GM19438 (cell line): ENCODE measurements around the gene TMEM184A.

Experiments used
- ATAC-seq: cut with Tn5 transposase; IDR thresholded peaks from one replicate; pipeline ENCODE4 v1.9.1; 2021; ENCODE audit warnings: low read depth; ENCODE audit not compliant: unreplicated experiment

TMEM184A gene

DNA sequence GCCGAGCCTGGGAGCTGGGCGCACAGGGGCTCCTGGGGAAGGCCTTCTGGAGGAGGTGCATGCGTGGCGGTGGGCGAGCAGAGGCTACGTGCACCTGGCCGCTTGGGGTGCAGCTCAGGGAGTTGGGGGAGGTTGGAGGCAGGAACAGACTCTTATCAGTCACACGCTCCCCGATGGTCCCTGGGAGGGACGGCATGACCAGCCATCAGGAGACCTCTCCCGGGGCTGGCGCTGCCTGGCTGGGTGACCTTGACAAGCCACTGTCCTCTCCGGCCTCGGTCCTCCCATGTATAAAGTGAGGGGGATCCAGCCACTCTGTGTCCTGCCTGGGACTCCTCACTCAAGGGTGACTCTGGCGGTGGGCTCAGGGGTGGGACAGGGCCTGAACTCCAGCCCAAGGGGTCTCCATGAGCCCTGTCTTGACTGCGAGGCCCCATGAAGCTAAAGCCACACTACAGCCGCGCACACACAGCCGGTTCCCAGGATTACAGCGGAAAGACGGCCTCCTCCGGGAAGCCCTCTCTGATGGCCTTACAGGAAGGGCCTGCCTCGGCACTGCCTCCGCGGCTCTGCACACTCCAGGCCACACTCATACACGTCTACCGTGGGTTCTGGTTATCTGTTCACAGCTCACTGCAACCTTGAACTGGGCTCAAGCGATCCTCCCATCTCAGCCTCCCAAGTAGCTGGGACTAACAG is 2.3 kb downstream of the TMEM184A start:
- no peak for ATAC-seq

GRCh38 chr7:1552200-1552599 is 3.8 kb downstream of the TMEM184A start:
- no peak for ATAC-seq

- no peak for ATAC-seq
Observed at GRCh38 chr7:1550846-1551155, 5.2 kb downstream of the TMEM184A start.

DNA sequence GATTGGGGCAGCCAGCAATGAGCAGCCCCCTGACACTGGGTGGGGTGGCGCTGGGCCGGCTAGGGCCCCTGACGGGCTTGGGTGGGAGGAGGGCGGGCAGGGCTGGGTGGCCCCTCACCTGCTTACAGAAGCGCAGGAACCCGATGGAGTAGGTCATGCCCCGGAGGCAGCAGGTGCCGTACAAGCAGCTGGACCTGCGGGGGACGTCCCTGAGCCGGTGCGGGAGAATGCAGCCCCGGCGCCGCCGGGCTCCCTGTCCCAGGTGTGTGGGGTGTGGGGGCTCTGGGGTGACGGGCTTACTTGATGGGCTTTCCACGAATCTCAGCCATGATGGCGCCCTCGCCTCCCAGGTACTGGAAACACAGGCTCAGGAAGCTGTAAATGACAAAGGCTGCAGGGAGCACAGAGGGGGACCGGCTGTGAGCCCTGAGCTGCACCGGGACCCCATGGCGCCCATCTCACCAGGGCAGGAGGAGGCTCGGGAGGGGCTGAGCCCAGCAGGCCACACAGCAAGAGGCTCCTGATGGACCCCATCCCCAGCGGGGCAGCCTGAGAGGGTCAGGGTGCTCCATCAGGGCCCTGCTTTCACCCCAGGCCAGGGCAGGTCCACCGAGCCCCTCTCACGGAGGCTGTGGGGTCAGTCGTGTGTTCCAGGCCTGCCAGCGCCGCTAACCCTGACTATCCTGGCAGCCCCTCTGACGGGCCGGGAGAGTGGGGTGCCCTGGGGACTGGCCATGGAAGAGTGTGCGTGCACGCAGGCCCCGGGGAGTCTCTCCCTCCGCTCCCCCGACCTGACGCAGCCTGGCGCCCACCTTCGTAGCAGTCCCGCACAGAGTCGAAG is 5.8 kb downstream of the TMEM184A start:
- ATAC-seq: no peak

GRCh38 chr7:1549357-1550004 is 6.5 kb downstream of the TMEM184A start:
- ATAC-seq: no peak

DNA sequence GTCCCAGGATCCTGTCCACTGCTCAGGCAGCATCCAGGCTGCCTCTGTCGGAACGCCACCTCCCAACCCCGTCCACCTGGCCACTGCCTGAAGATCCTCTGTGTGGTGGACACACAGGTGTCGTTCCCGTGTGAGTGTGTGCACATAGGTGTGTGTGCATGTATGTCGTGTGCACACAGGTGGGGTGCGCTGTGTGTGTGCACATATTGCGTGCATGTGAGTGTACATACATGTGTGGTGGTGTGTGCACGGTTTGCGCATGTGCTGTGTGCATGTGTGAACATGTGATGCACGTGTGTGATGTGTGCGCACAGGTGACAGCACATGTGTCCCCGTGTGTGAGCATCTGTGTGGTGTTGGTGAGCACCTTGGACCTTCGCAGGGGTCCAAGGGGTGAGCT is 7.1 kb downstream of the TMEM184A start:
- ATAC-seq: no peak

- ATAC-seq: no peak
Observed at GRCh38 chr7:1548438-1548831, 7.6 kb downstream of the TMEM184A start.

GRCh38 chr7:1547777-1548437 is 8.1 kb downstream of the TMEM184A start:
- ATAC-seq: no peak

DNA sequence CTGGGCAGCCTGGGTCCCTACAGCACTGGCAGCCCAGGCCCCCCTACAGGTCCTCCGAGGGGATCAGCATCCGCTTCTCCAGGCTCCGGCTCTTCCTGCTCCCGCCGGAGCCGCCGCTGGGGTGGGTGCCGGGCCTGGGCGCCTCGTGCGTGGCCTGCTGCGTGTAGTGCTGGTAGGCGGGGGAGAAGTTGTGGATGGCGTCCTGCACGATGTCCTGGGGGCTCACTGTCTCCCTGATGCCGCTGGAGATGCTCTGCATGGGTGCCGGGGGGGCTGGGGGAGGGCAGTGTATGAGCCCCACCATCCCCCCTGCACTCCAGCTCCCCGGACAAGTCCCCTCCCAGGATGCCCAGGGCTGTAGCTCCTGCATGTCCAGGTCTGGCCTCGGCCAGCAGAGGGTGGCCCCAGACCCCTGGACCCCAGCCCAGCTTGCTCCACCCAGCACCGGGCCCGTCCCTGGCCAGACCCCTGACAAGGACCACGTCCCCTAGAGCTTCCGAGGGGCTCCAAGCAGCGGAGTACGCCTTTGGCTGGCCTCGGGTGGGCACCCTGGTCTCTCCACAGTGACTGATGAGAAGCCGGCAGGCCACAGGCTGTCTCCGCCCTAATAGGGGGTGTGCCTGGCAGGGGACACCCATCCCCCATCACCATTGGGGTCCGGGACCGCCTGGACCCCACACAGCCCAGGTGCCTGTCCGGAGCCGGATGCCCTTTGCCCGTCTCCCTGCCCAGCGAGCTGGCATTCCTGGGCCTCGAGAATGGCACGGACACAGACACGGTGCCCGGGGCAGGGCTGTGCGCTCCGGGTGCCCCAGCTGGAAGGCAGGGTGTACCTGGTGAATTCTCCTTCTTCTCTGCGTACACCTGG is 8.9 kb downstream of the TMEM184A start:
- ATAC-seq: no peak

DNA sequence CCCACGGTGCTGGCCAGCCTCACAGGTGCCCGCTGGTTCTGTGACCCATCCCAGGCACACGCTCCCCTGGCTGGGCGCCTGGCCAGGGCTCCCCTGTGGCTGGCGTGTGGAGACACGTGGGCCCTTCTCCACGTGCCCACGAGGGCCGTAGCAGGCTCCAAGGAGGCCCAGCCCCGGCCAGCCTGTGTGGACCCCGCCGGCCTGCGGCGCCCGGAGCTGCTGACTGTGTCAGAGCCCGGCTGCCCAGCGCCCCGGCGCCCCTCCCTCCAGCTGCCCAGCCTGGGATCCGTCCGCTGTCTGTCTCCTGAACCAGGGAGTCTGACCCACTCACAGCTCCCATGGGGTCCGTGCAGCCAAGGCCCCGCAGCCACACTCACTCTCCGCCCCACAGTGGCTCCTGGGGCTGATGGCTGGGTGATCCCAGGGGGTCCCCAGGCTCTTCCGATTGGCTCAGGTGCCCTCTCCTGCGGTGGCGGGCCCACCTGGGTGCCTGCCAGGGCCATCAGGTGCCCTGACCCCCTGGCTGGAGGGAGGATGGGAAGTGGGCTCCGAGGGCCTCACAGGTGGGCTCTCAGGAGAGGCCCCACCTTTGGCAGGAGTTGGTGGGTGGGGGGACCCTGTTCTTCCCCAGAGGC is 9.6 kb downstream of the TMEM184A start:
- ATAC-seq: no peak

- ATAC-seq: no peak
Observed at GRCh38 chr7:1545417-1546246, 10.4 kb downstream of the TMEM184A start.

GRCh38 chr7:1544896-1545416 is 11.0 kb downstream of the TMEM184A start:
- ATAC-seq: no peak

DNA sequence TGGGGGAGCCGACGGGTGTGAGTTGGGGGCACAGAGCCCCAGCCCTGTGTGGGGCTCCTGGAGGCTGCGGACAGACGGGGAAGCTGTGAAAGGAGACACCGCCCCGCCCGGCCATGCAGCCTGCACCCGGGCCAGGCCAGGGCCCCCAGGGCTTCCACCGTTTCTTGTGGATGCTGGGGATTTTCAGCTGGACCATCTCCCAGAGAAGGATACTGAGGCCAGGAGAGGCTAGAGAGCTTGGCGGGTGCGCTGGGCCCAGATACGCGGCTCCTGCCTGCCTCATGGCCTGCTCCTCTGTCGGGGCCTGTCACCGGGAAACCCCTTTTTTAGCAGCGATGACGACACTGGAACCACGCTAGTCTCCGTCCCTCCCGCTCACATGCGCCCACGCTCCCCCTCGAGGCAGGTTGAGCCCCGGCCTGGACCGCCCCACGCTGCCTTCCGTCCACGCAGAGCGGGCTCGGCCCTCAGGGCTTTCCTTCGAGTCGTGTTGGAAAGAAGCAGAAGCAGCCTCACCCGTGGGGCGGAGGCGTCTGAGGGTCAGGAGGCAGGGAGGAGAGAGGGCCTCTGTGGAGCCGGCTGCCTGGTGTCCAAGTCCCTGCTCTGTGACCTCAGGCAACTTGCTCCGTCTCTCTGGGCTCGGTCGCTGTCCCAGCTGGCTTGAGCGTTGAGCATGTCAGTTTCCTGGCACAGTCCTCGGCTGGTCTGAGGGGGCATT is 11.7 kb downstream of the TMEM184A start:
- no peak for ATAC-seq

GRCh38 chr7:1543826-1544177 is 12.2 kb downstream of the TMEM184A start:
- ATAC-seq: no peak

DNA sequence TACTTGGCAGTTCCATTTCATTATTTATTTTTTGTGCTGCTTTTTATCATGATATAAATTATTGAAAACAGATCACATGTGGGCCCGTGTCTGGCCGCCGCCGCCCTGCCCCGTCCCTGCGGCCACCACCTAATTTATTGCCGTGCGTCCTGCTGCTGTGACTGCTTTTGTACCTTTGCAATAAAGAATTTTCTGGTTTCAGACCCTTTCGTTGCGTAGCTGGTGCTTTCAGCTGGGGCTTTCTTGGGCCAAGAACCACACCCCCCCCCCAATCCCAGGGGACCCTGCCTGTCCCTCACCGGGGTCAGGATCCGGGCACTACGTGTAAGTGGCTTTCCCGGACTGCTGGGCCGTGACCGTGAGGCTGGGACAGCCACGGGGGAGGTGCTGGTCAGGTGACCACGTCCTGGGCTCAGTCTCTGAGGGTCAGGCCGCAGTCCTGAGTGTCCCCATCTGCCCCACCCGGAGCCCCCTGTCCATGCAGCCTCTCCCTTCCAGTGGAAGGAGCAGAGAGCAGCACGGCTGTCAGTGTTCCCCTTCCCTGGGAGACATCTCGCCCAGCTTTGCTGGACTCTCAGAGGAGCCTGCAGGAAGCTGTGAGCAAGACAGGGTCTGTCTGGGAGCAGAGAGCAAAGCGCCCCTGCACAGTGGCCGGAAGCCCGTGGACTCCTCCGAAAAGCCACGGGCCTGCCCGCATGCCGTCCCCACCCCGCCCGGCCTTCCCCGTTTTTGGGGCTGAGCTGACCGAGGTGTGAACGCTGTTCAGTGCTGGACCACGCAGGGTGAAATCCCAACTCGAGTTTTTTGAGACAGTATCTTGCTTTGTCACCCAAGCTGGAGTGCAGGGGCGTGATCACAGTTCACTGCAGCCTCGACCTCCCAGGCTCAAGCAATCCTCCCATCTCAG is 12.9 kb downstream of the TMEM184A start:
- ATAC-seq: no peak

DNA sequence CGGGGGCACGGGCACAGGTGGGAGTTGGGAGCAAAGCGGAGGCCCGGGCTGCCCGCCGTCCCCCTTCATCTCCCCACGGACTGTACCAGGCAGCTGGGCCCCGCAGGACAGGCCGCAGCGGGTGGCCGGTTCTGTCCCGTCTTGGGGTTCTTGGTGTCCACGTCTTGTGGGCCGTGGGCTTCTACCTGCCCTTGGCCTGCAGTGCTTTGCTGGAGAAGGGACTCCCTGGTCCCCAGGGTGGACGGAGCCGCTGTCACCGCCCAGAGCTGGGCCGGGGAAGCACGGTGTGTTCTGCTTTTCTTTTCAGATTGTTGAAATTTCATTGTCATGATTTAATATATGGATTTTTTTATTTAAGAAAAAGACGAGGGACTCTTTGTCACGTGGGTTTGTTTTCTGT is 13.7 kb downstream of the TMEM184A start:
- no peak for ATAC-seq
